ENCODE measurements around the gene PIGU.

DNA sequence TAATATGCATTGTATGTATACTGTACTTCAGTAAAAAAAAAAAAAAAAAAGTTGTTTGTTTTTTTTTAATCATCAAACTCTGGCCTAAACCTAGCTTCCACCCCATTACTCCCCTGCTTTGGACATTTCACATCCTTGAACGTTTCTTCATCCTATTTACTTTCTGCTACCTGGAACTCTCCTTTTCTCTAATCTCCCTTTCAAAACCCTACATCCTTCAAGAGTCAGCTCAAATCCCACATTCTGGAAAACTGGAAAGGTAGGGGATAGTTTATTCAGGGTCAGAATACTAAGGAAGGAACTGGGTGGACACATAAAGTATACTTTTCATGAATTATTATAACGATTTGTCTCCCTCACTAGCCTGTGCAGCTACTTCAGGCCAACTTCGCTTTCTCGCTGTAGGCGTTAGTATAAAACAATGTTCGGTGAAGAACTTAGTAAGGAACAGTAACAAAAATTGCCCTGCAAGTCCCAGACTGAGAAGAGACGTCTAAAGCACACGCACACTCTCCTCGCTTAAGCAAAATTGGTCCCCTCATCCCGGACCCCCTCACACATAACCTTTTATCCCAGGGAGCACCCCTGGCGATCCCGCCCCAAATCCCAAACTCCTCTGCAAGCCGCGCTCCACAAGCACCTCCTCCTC lies 775 bp downstream of the PIGU start:
- TF ChIP-seq, protein P1, sequence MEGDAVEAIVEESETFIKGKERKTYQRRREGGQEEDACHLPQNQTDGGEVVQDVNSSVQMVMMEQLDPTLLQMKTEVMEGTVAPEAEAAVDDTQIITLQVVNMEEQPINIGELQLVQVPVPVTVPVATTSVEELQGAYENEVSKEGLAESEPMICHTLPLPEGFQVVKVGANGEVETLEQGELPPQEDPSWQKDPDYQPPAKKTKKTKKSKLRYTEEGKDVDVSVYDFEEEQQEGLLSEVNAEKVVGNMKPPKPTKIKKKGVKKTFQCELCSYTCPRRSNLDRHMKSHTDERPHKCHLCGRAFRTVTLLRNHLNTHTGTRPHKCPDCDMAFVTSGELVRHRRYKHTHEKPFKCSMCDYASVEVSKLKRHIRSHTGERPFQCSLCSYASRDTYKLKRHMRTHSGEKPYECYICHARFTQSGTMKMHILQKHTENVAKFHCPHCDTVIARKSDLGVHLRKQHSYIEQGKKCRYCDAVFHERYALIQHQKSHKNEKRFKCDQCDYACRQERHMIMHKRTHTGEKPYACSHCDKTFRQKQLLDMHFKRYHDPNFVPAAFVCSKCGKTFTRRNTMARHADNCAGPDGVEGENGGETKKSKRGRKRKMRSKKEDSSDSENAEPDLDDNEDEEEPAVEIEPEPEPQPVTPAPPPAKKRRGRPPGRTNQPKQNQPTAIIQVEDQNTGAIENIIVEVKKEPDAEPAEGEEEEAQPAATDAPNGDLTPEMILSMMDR (conservative IDR thresholded peaks at IDR 0.05 in 1 of 2, IDR thresholded peaks at IDR 0.05 in 1 of 2; ENCODE audit: low read depth in 1 of 2, low read length in 2 of 2): no peak
- TF ChIP-seq EZH2 (IDR thresholded peaks at IDR 0.05; ENCODE audit: low read length, missing control alignments): no peak
